Measurements from ENCODE around the gene UGT1A10. TPM values are rescaled to one million over a fixed set of nuclear protein-coding genes. Genes with fewer than 3 reads are reported as not detected.

Gene UGT1A10
- total RNA-seq, 1 experiment from 2014 or later = not detected

GRCh38 chr2:233791883-233792329 lies 155.7 kb downstream of the UGT1A10 start:
- H3K9me3 Mint-ChIP-seq = peaks cover 0 to 3% of the 10 kb centered on the region in 2 experiments; a peak in 1 of 5 replicates
- no CpG with 5 or more reads among the region's 9 CpGs for WGBS (ENCODE audit: extremely low coverage, insufficient read length, low lambda C conversion rate)

More at GRCh38 chr2:233791883-233792329, 155.7 kb downstream of the UGT1A10 start:
- H2BK12ac ChIP-seq (ENCODE audit: insufficient read length, low read depth, low read length) = no peak overlapping the region
- Mint-ChIP-seq H3K4me1 (no peaks in the 10 kb centered on the region), H3K27me3 (ENCODE audit: low read depth) (peaks cover 10% of the 10 kb centered on the region), H3K27ac (no peak overlapping the region), H3K36me3 (ENCODE audit: insufficient read depth in 1 of 3, low read depth in 3 of 3) (no peaks in the 10 kb centered on the region; a peak in 1 of 7 replicates), H3K4me3 (no peak overlapping the region)
- H3T11ph ChIP-seq (ENCODE audit: low read length) = no peak overlapping the region
- no peaks in the 10 kb centered on the region for H3K79me2 ChIP-seq (ENCODE audit: insufficient read depth, low read length)
- no peak overlapping the region for H3K4ac ChIP-seq (ENCODE audit: low read depth, low read length)
- H3K27ac ChIP-seq (ENCODE audit: insufficient read length, low read depth, low read length) = no peak overlapping the region
- TF ChIP-seq, protein P1, sequence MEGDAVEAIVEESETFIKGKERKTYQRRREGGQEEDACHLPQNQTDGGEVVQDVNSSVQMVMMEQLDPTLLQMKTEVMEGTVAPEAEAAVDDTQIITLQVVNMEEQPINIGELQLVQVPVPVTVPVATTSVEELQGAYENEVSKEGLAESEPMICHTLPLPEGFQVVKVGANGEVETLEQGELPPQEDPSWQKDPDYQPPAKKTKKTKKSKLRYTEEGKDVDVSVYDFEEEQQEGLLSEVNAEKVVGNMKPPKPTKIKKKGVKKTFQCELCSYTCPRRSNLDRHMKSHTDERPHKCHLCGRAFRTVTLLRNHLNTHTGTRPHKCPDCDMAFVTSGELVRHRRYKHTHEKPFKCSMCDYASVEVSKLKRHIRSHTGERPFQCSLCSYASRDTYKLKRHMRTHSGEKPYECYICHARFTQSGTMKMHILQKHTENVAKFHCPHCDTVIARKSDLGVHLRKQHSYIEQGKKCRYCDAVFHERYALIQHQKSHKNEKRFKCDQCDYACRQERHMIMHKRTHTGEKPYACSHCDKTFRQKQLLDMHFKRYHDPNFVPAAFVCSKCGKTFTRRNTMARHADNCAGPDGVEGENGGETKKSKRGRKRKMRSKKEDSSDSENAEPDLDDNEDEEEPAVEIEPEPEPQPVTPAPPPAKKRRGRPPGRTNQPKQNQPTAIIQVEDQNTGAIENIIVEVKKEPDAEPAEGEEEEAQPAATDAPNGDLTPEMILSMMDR (conservative IDR thresholded peaks at IDR 0.05) = no peak
- H3K23ac ChIP-seq (ENCODE audit: insufficient read length, low read depth, low read length) = no peak overlapping the region
- no peak overlapping the region for H2AFZ ChIP-seq (ENCODE audit: low read length)
- no peak overlapping the region for H4K91ac ChIP-seq (ENCODE audit: insufficient read length, low read depth, low read length)
- H3K9me3 ChIP-seq (ENCODE audit: control insufficient read depth, low read depth, low read length) = no peaks in the 10 kb centered on the region
- no peak overlapping the region for H3K14ac ChIP-seq (ENCODE audit: insufficient read depth, low read length)
- no peak overlapping the region for H3K18ac ChIP-seq (ENCODE audit: insufficient read length, low read depth, low read length)
- no peak overlapping the region for H4K5ac ChIP-seq (ENCODE audit: insufficient read length, low read depth, low read length)
- H3K56ac ChIP-seq (ENCODE audit: insufficient read length, low read depth, low read length) = no peak overlapping the region
- no peak overlapping the region for H3K9ac ChIP-seq (ENCODE audit: extremely low read depth, insufficient read length, low read length)
- H2BK15ac ChIP-seq (ENCODE audit: low read depth, low read length) = no peak overlapping the region
- no peak overlapping the region for H2BK5ac ChIP-seq (ENCODE audit: insufficient read length, low read length)
- no peak overlapping the region for H2BK120ac ChIP-seq (ENCODE audit: low read depth, low read length, poor library complexity, severe bottlenecking)
- no peaks in the 10 kb centered on the region for H3K79me1 ChIP-seq (ENCODE audit: insufficient read depth, low read depth, low read length, poor library complexity, severe bottlenecking)
- no peaks in the 10 kb centered on the region for H4K20me1 ChIP-seq (ENCODE audit: control insufficient read depth, insufficient read depth, insufficient read length)
- H4K8ac ChIP-seq (replicated peaks; ENCODE audit: insufficient read length, low read depth, low read length) = no peak overlapping the region
- H3K4me1 ChIP-seq (ENCODE audit: insufficient read depth, low read length) = no peaks in the 10 kb centered on the region
- H3K27me3 ChIP-seq (ENCODE audit: insufficient read depth, low read length) = no peaks in the 10 kb centered on the region
- no peak overlapping the region for H2BK20ac ChIP-seq (ENCODE audit: low read depth, low read length, poor library complexity, severe bottlenecking)
- no peaks in the 10 kb centered on the region for H3K23me2 ChIP-seq (ENCODE audit: insufficient read length, low read depth, low read length, poor library complexity, severe bottlenecking)
- H3K4me2 ChIP-seq (ENCODE audit: insufficient read depth, insufficient read length, low read length) = no peak overlapping the region
- H2AK5ac ChIP-seq (ENCODE audit: insufficient read length, low read length) = no peak overlapping the region
- DNase-seq = no peak
